Left lung (tissue), 10 donors: ENCODE results near the gene USP12. TPM values are rescaled to one million over a fixed set of nuclear protein-coding genes. Genes with fewer than 3 reads are reported as not detected.

Experiments used
- ATAC-seq: fragments of 200-7000 bp; cut with Tn5 transposase; one replicate; pipeline ENCODE4 v1.9.1; 2020; ENCODE audit warnings: moderate library complexity
- DNase-seq, 4 donors: peaks; one replicate each; pipeline ENCODE4 v3.0.0-alpha.2; 2013 to 2020
- H3K27ac ChIP-seq, 2 donors: fragments of 200-600 bp; sonication (generic) in 1 of 2; one replicate each; pipeline versions ENCODE4 v1.5.0 to v1.8.0; 2020 to 2021
- H3K27me3 ChIP-seq, 2 donors: fragments of 200-600 bp; sonication (generic) in 1 of 2; one replicate each; pipeline versions ENCODE4 v1.5.0 to v1.8.0; 2020 to 2021
- H3K36me3 ChIP-seq, 2 donors: fragments of 200-600 bp; sonication (generic) in 1 of 2; one replicate each; pipeline versions ENCODE4 v1.5.0 to v1.8.0; 2020 to 2021
- H3K4me1 ChIP-seq, 2 donors: fragments of 200-600 bp; one replicate each; pipeline ENCODE4 v1.8.0; 2021
- H3K4me3 ChIP-seq, 2 donors: fragments of 200-600 bp; sonication (generic) in 1 of 2; one replicate each; pipeline versions ENCODE4 v1.5.0 to v1.8.0; 2020 to 2021; ENCODE audit warnings: mild to moderate bottlenecking in 1 of 2
- H3K9me3 ChIP-seq, 2 donors: fragments of 200-600 bp; sonication (generic) in 1 of 2; one replicate each; pipeline versions ENCODE4 v1.5.0 to v1.8.0; 2020 to 2021
- intact Hi-C, 2 donors: fragments of 100-400 bp; cut with DNase I; formaldehyde crosslinking; loops; one replicate each; pipeline versions ENCODE4 v1.11.2 to v1.14.2; 2022
- polyA plus RNA-seq, 6 donors: library from polyadenylated mRNA; unstranded; fragments of 120-200 nt; gene quantifications; one replicate each; pipeline ENCODE4 v1.2.1, GENCODE V29; 2013; ENCODE audit not compliant: insufficient read length in 6 of 6
- total RNA-seq, 2 donors: library from RNA; stranded (reverse); fragmentation: NEBNext Ultra II Directional; extraction: Animal tissue kit (Norgen Biotek cat#: 25700); gene quantifications; one replicate each; pipeline ENCODE4 v1.2.1, GENCODE V29; 2021
- TF ChIP-seq, protein P1 (sequence below), 2 donors: fragments of 200-600 bp; sonication (generic) in 1 of 2; IDR thresholded peaks; one replicate each; pipeline versions ENCODE4 v1.5.0 to v1.8.0; 2021; ENCODE audit warnings: antibody characterized with exemption in 2 of 2
- donor health status: DM: no; HTN: yes; CAD: no.
- donor health status: DM: no; HTN: no; CAD: no.

The USP12 gene
- total and polyA plus RNA-seq, 8 donors: 22.8 to 44.4 (median 38.8) TPM

DNA sequence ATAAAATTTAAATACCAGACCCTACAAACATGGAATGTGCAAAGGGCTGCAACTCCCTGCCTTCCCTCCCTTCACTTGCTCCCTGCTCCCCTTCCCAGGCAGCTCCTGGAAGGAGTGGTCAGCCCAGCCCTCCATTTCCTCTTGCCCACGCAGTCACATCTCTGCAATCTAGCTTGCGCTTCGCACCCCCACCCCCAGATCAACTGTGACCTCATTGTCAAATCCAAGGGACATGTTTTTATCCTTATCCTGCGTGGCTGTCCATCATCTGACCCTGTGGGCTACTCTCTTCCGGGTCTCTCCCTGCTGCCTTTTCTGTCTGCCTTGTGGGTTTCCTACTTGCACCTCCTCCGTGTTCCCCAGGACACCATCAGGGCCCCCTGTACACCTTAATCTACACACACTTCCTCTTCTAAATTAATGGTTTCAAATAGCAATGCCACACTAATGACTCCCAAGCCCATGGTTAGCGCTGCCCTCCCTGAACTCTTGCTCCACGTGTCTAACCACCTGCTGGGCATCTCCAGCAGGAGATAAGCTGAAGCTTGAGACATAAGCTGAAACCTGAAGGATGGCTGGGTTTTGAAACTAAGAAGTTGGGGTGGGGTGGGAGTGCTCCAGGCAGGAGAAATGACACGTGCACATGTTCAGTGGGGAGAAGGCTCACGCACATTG is 118.3 kb downstream of the USP12 start:
- intact Hi-C loops: no loop called here
- ATAC-seq (no peak), DNase-seq (no peak)
- Histone ChIP-seq H3K27me3 (no peaks in the 10 kb centered on the region), H3K36me3 (no peaks in the 10 kb centered on the region), H3K4me3 (no peak overlapping the region), H3K4me1 (no peaks in the 10 kb centered on the region), H3K27ac (no peak overlapping the region), H3K9me3 (no peaks in the 10 kb centered on the region)
- TF ChIP-seq, protein P1, sequence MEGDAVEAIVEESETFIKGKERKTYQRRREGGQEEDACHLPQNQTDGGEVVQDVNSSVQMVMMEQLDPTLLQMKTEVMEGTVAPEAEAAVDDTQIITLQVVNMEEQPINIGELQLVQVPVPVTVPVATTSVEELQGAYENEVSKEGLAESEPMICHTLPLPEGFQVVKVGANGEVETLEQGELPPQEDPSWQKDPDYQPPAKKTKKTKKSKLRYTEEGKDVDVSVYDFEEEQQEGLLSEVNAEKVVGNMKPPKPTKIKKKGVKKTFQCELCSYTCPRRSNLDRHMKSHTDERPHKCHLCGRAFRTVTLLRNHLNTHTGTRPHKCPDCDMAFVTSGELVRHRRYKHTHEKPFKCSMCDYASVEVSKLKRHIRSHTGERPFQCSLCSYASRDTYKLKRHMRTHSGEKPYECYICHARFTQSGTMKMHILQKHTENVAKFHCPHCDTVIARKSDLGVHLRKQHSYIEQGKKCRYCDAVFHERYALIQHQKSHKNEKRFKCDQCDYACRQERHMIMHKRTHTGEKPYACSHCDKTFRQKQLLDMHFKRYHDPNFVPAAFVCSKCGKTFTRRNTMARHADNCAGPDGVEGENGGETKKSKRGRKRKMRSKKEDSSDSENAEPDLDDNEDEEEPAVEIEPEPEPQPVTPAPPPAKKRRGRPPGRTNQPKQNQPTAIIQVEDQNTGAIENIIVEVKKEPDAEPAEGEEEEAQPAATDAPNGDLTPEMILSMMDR (IDR thresholded peaks at IDR 0.05): no peak

DNA sequence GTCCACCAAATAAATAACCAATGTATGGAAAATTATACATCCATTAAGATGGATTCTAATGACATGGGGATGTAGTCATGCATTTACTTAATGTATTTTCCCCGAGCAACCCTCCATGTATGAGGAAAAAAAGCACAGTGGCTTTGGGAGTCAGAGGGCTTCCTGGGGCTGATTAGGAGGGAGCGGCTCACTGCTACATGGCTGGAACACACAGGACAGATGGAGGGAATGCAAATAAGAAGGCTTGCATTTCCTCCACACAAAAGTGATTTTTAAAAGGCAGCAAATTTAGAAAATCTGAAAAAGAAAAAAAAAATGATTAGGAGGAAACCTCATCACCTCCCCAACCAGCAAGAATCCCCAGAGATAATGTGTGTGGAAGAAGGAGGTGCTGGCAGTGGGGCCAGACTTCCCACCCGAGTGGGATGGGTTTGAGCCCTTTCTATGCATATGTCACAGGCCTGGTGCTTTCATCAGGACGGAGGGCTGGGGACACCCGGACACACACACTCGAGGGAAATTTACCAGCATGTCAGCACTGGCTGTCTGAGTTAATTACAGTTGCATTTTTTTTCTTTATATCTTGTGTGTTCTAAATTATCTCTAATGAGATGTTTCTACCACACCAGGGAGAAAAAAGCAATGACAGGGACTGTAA is 118.9 kb downstream of the USP12 start:
- DNase-seq (no peak), ATAC-seq (no peak)
- intact Hi-C loops: no loop called here
- Histone ChIP-seq H3K4me3 (no peak overlapping the region), H3K4me1 (no peaks in the 10 kb centered on the region), H3K27ac (no peak overlapping the region), H3K36me3 (no peaks in the 10 kb centered on the region), H3K27me3 (no peaks in the 10 kb centered on the region), H3K9me3 (no peaks in the 10 kb centered on the region)
- TF ChIP-seq, protein P1 (IDR thresholded peaks at IDR 0.05): no peak

DNA sequence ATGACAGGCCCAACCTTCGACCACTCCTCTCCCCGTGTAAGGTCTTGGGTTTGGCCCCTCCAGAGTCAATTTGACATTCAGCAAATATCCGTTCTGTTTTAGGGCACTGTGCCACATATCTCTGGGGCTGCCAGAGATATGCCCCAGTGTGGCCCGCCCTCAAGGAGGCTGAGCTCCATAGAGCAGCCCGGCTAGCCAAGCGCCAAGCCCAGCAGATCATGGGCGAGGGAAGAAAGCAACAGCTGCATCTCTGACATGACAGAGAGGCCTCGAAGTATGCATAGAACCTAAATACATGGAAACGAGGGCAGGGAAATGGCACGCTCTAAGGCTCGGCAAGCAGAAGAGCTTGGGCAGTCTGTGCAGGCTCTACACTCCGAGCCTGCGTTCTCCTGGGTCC is 124.5 kb downstream of the USP12 start:
- no peak overlapping the region for H3K27ac ChIP-seq
- intact Hi-C loops: no loop called here

DNA sequence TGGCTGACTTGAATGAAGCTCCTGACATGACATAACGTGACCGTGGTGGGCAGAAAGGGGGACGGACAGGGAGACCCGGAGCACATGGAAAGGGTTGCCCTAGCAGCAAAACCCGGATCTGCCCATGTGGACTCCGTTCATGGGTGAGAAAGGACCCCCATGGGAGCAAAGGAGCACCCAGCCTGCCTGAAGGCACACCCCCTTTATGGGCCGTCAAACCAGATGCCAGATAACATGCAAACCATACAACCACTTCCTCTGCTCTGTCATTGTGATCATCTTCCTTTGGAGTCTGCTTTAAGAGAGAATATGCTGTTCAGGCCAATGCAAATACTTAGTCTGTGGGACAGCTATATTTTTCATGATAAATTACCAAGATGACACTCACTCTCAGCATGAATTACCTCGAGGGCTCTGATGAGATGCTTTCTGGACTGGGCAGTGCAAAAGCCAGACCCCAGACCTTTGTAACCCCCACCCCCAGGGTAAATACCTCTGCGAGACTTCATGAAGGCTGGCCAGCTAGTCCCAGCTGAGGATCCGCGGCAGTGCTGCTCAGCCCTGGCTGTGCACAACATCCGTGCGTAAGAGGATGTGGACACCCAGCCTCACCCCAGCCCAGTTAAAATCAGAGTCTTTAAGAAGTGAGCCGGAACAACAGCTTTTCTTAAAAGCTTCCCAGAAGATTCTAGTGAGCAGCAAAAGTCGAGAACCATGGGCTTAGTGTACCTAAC is 126.6 kb downstream of the USP12 start:
- intact Hi-C loops: no loop called here
- Histone ChIP-seq H3K27ac (no peak overlapping the region), H3K4me3 (no peak overlapping the region), H3K36me3 (no peaks in the 10 kb centered on the region), H3K27me3 (no peaks in the 10 kb centered on the region), H3K4me1 (no peaks in the 10 kb centered on the region), H3K9me3 (no peaks in the 10 kb centered on the region)
- no peak for ATAC-seq
- TF ChIP-seq, protein P1 (IDR thresholded peaks at IDR 0.05): no peak
- DNase-seq: no peak

More for the DNA sequence above, 124.5 kb downstream of the USP12 start:
- Histone ChIP-seq H3K27me3 (no peaks in the 10 kb centered on the region), H3K36me3 (no peaks in the 10 kb centered on the region), H3K9me3 (no peaks in the 10 kb centered on the region), H3K4me1 (no peaks in the 10 kb centered on the region), H3K4me3 (no peak overlapping the region)
- DNase-seq (no peak), ATAC-seq (no peak)
- TF ChIP-seq, protein P1 (IDR thresholded peaks at IDR 0.05): no peak

DNA sequence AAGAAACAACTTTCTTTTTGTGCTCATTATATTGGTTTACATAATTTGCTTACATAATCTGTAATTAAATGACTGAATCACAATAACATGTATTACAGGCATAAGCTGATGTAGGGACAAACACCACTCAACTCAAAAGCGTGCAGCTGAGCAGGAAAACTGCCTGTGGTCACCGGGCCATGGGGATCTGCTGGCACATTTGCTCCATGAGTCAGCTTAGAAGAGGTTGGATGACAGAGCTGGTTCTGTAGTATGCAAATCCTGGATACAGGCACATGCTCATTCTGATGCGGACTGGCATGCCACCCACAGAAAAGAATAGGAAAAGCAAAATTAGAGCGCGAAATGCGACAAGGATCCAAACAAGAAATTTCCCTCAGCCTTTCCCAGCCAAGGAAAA is 128.6 kb downstream of the USP12 start:
- Histone ChIP-seq H3K4me1 (no peaks in the 10 kb centered on the region), H3K36me3 (no peaks in the 10 kb centered on the region), H3K9me3 (no peaks in the 10 kb centered on the region), H3K27ac (peak overlapping the region in 1 of 2 donors; percentile 37), H3K4me3 (no peak overlapping the region), H3K27me3 (no peaks in the 10 kb centered on the region)
- TF ChIP-seq, protein P1 (IDR thresholded peaks at IDR 0.05): no peak
- ATAC-seq (peak; percentile 87), DNase-seq (peak in 2 of 4 donors; percentile 27 to 65)
- intact Hi-C loops: no loop called here
